Body of pancreas (tissue), 4 donors: ENCODE measurements around the gene IGSF10.

Source experiments
- POLR2A ChIP-seq, 3 donors: fragments of 450-650 bp; IDR thresholded peaks; one replicate each; pipeline ENCODE4 v1.6.1; 2016; ENCODE audit warnings: antibody characterized with exemption in 3 of 3, mild to moderate bottlenecking in 2 of 3
- TF ChIP-seq, protein P1 (sequence below), 7 experiments: fragments of 450-650 bp in 4 of 7; fragments of 200-600 bp in 3 of 7; sonication (generic) in 3 of 7; IDR thresholded peaks; one replicate each; pipeline ENCODE4 v1.5.1; 2016 to 2019; ENCODE audit warnings: antibody characterized with exemption in 7 of 7

DNA sequence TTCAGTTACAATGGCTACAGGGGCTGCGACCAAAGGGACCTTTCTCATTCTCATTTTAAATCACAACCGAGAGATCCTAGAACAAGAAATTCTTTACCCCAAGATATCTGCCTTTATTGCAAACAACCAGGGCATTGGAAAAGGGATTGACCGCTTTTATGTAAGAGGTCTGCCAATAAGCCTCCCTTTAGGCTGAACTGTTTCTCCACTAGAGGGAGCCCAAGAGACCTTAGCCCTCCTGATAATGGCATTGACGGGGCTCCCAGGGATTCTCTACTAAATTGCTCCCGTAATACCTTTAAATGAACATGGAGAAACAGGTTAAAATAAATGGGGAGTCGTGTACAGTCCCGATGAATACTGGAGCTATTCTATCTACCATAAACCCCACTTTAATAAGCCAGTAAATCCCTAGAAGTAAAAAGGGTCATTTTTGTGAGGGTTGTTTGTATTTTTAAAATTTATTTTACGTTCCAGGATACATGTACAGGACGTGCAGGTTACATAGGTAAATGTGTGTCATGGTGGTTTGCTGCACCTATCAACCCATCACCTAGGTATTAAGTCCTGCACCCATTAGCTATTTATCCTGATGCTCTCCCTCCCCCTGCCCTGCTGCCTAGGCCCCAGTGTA lies 7.5 kb upstream of the IGSF10 start:
- TF ChIP-seq, protein P1, sequence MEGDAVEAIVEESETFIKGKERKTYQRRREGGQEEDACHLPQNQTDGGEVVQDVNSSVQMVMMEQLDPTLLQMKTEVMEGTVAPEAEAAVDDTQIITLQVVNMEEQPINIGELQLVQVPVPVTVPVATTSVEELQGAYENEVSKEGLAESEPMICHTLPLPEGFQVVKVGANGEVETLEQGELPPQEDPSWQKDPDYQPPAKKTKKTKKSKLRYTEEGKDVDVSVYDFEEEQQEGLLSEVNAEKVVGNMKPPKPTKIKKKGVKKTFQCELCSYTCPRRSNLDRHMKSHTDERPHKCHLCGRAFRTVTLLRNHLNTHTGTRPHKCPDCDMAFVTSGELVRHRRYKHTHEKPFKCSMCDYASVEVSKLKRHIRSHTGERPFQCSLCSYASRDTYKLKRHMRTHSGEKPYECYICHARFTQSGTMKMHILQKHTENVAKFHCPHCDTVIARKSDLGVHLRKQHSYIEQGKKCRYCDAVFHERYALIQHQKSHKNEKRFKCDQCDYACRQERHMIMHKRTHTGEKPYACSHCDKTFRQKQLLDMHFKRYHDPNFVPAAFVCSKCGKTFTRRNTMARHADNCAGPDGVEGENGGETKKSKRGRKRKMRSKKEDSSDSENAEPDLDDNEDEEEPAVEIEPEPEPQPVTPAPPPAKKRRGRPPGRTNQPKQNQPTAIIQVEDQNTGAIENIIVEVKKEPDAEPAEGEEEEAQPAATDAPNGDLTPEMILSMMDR (IDR thresholded peaks at IDR 0.05): peak; percentile 67 to 90 (median 79)
- no peak for TF ChIP-seq POLR2A (IDR thresholded peaks at IDR 0.05)
